Activated naive CD4-positive, alpha-beta T cell treated with anti-CD3 and anti-CD28 coated beads, Interleukin-2, amount 50 U/mL, for 24 hours (primary cell): Measurements from ENCODE around the gene PPP1R37.

ENCODE experiments used
- H3K27ac Mint-ChIP-seq: one replicate; pipeline ENCODE4 v1.8.0; 2021; ENCODE audit warnings: mild to moderate bottlenecking, mixed read lengths
- H3K27me3 Mint-ChIP-seq: one replicate; pipeline ENCODE4 v1.8.0; 2021; ENCODE audit warnings: mixed read lengths
- H3K36me3 Mint-ChIP-seq: one replicate; pipeline ENCODE4 v1.8.0; 2021; ENCODE audit warnings: mixed read lengths
- H3K4me1 Mint-ChIP-seq: one replicate; pipeline ENCODE4 v1.8.0; 2021; ENCODE audit warnings: mixed read lengths
- H3K4me3 Mint-ChIP-seq: one replicate; pipeline ENCODE4 v1.8.0; 2021; ENCODE audit warnings: mild to moderate bottlenecking, mixed read lengths
- H3K9me3 Mint-ChIP-seq: one replicate; pipeline ENCODE4 v1.8.0; 2021; ENCODE audit warnings: mixed read lengths

The PPP1R37 gene

GRCh38 chr19:45130236-45130635, 37.3 kb downstream of the PPP1R37 start:
- no peak overlapping the region for H3K27ac Mint-ChIP-seq
- H3K4me1 Mint-ChIP-seq, result peaks cover 18% of the 10 kb centered on the region
- H3K4me3 Mint-ChIP-seq, result no peak overlapping the region
- H3K9me3 Mint-ChIP-seq, result no peaks in the 10 kb centered on the region
- H3K27me3 Mint-ChIP-seq, result no peaks in the 10 kb centered on the region
- H3K36me3 Mint-ChIP-seq, result no peaks in the 10 kb centered on the region

- Mint-ChIP-seq H3K27me3 (no peaks in the 10 kb centered on the region), H3K36me3 (no peaks in the 10 kb centered on the region), H3K9me3 (no peaks in the 10 kb centered on the region), H3K27ac (no peak overlapping the region), H3K4me1 (peaks cover 11% of the 10 kb centered on the region), H3K4me3 (no peak overlapping the region)
These were observed 38.1 kb downstream of the PPP1R37 start for GRCh38 chr19:45130888-45131615.

- Mint-ChIP-seq H3K9me3 (no peaks in the 10 kb centered on the region), H3K27me3 (no peaks in the 10 kb centered on the region), H3K4me3 (no peak overlapping the region), H3K4me1 (peaks cover 10% of the 10 kb centered on the region), H3K36me3 (no peaks in the 10 kb centered on the region), H3K27ac (no peak overlapping the region)
These were observed 40.7 kb downstream of the PPP1R37 start for GRCh38 chr19:45133661-45134060.

GRCh38 chr19:45135176-45135885, 42.4 kb downstream of the PPP1R37 start:
- no peak overlapping the region for H3K4me3 Mint-ChIP-seq
- H3K9me3 Mint-ChIP-seq, result no peaks in the 10 kb centered on the region
- H3K27ac Mint-ChIP-seq, result no peak overlapping the region
- peaks cover 10% of the 10 kb centered on the region for H3K4me1 Mint-ChIP-seq
- H3K27me3 Mint-ChIP-seq, result no peaks in the 10 kb centered on the region
- H3K36me3 Mint-ChIP-seq, result no peaks in the 10 kb centered on the region

GRCh38 chr19:45136507-45137178, 43.7 kb downstream of the PPP1R37 start:
- H3K36me3 Mint-ChIP-seq, result no peaks in the 10 kb centered on the region
- H3K4me3 Mint-ChIP-seq, result no peak overlapping the region
- no peak overlapping the region for H3K27ac Mint-ChIP-seq
- H3K9me3 Mint-ChIP-seq, result no peaks in the 10 kb centered on the region
- H3K27me3 Mint-ChIP-seq, result no peaks in the 10 kb centered on the region
- H3K4me1 Mint-ChIP-seq, result peaks cover 10% of the 10 kb centered on the region

- H3K27me3 Mint-ChIP-seq, result no peaks in the 10 kb centered on the region
- H3K4me1 Mint-ChIP-seq, result peaks cover 10% of the 10 kb centered on the region
- no peak overlapping the region for H3K4me3 Mint-ChIP-seq
- H3K9me3 Mint-ChIP-seq, result no peaks in the 10 kb centered on the region
- no peaks in the 10 kb centered on the region for H3K36me3 Mint-ChIP-seq
- H3K27ac Mint-ChIP-seq, result no peak overlapping the region
These were observed 44.3 kb downstream of the PPP1R37 start for GRCh38 chr19:45137179-45137761.

GRCh38 chr19:45138303-45138751, 45.3 kb downstream of the PPP1R37 start:
- peaks cover 1% of the 10 kb centered on the region for H3K36me3 Mint-ChIP-seq
- no peaks in the 10 kb centered on the region for H3K9me3 Mint-ChIP-seq
- H3K27me3 Mint-ChIP-seq, result no peaks in the 10 kb centered on the region
- H3K4me1 Mint-ChIP-seq, result peaks cover 10% of the 10 kb centered on the region
- no peak overlapping the region for H3K27ac Mint-ChIP-seq
- no peak overlapping the region for H3K4me3 Mint-ChIP-seq

- peaks cover 3% of the 10 kb centered on the region for H3K4me1 Mint-ChIP-seq
- H3K27me3 Mint-ChIP-seq, result no peaks in the 10 kb centered on the region
- H3K27ac Mint-ChIP-seq, result no peak overlapping the region
- no peaks in the 10 kb centered on the region for H3K9me3 Mint-ChIP-seq
- peaks cover 1% of the 10 kb centered on the region for H3K36me3 Mint-ChIP-seq
- no peak overlapping the region for H3K4me3 Mint-ChIP-seq
These were observed 46.5 kb downstream of the PPP1R37 start for GRCh38 chr19:45139286-45140143.

GRCh38 chr19:45140144-45140503, 47.1 kb downstream of the PPP1R37 start:
- Mint-ChIP-seq H3K4me3 (no peak overlapping the region), H3K27ac (no peak overlapping the region), H3K4me1 (peaks cover 3% of the 10 kb centered on the region), H3K9me3 (no peaks in the 10 kb centered on the region), H3K27me3 (no peaks in the 10 kb centered on the region), H3K36me3 (peaks cover 1% of the 10 kb centered on the region)

GRCh38 chr19:45140533-45140932, 47.6 kb downstream of the PPP1R37 start:
- Mint-ChIP-seq H3K4me1 (peaks cover 3% of the 10 kb centered on the region), H3K9me3 (no peaks in the 10 kb centered on the region), H3K4me3 (no peak overlapping the region), H3K27ac (no peak overlapping the region), H3K36me3 (peaks cover 1% of the 10 kb centered on the region), H3K27me3 (no peaks in the 10 kb centered on the region)

GRCh38 chr19:45141203-45141900, 48.4 kb downstream of the PPP1R37 start:
- Mint-ChIP-seq H3K4me3 (no peak overlapping the region), H3K4me1 (peaks cover 3% of the 10 kb centered on the region)

GRCh38 chr19:45142016-45142725, 49.2 kb downstream of the PPP1R37 start:
- Mint-ChIP-seq H3K27me3 (no peaks in the 10 kb centered on the region), H3K4me3 (no peak overlapping the region), H3K27ac (no peak overlapping the region), H3K9me3 (no peaks in the 10 kb centered on the region), H3K36me3 (peaks cover 1% of the 10 kb centered on the region), H3K4me1 (peaks cover under 1% of the 10 kb centered on the region)

More at GRCh38 chr19:45141203-45141900, 48.4 kb downstream of the PPP1R37 start:
- Mint-ChIP-seq H3K27ac (no peak overlapping the region), H3K36me3 (peaks cover 1% of the 10 kb centered on the region), H3K27me3 (no peaks in the 10 kb centered on the region), H3K9me3 (no peaks in the 10 kb centered on the region)

GRCh38 chr19:45142726-45143110, 49.7 kb downstream of the PPP1R37 start:
- H3K4me3 Mint-ChIP-seq, result no peak overlapping the region
- no peaks in the 10 kb centered on the region for H3K9me3 Mint-ChIP-seq
- H3K36me3 Mint-ChIP-seq, result peaks cover 1% of the 10 kb centered on the region
- H3K27me3 Mint-ChIP-seq, result no peaks in the 10 kb centered on the region
- H3K4me1 Mint-ChIP-seq, result no peaks in the 10 kb centered on the region
- no peak overlapping the region for H3K27ac Mint-ChIP-seq
